Right lobe of liver (tissue), 6 donors: ENCODE data around the gene CFAP210. TPM values are rescaled to one million over a fixed set of nuclear protein-coding genes. Genes with fewer than 3 reads are reported as not detected.

Experiments
- ATAC-seq, 4 donors: fragments of 200-7000 bp; cut with Tn5 transposase; one replicate each; pipeline ENCODE4 v1.9.1; 2020; ENCODE audit warnings: mild to moderate bottlenecking in 4 of 4, moderate library complexity in 4 of 4
- DNase-seq, 3 donors: peaks; one replicate each; pipeline ENCODE4 v3.0.0-alpha.2; 2020
- H3K27ac ChIP-seq, 3 donors: fragments of 200-600 bp; one replicate each; pipeline ENCODE4 v1.8.0; 2022
- H3K27me3 ChIP-seq, 2 donors: fragments of 200-600 bp; one replicate each; pipeline ENCODE4 v1.8.0; 2022
- H3K36me3 ChIP-seq, 4 donors: fragments of 200-600 bp; sonication (generic) in 1 of 4; one replicate each; pipeline versions ENCODE4 v1.5.1 to v1.8.0; 2017 to 2022; ENCODE audit warnings: control low read depth in 1 of 4
- H3K4me1 ChIP-seq, 4 donors: fragments of 200-600 bp; sonication (generic) in 1 of 4; one replicate each; pipeline versions ENCODE4 v1.5.1 to v1.8.0; 2017 to 2022; ENCODE audit warnings: control low read depth in 1 of 4
- H3K4me3 ChIP-seq, 3 donors: fragments of 200-600 bp; one replicate each; pipeline ENCODE4 v1.8.0; 2022
- H3K9me3 ChIP-seq, 4 donors: fragments of 200-600 bp; sonication (generic) in 1 of 4; one replicate each; pipeline versions ENCODE4 v1.5.1 to v1.8.0; 2017 to 2022; ENCODE audit warnings: control low read depth in 1 of 4
- CTCF ChIP-seq, 4 donors: fragments of 200-600 bp in 3 of 4; fragments of 450-650 bp in 1 of 4; IDR thresholded peaks; one replicate each; pipeline versions ENCODE4 v1.5.1 to v1.8.0; 2016 to 2022; ENCODE audit warnings: antibody characterized with exemption in 4 of 4, mild to moderate bottlenecking in 2 of 4
- POLR2A ChIP-seq: fragments of 450-650 bp; IDR thresholded peaks from one replicate; pipeline ENCODE4 v1.6.1; 2017; ENCODE audit warnings: antibody characterized with exemption, mild to moderate bottlenecking
- WGBS: methylation state at CpG from one replicate; pipeline ENCODE4 v1.1.6; 2018; ENCODE audit warnings: low coverage, low lambda C conversion rate; ENCODE audit not compliant: insufficient coverage; ENCODE audit errors: missing lambda C conversion rate; 5-methylcytosine and 5-hydroxymethylcytosine counted together
- intact Hi-C, 2 donors: fragments of 100-400 bp; cut with DNase I; formaldehyde crosslinking; loops; one replicate each; pipeline versions ENCODE4 v1.11.2 to v1.14.1; 2022
- total RNA-seq, 6 experiments: library from RNA; depleted of rRNA in 2 of 6; stranded (reverse); fragments of >200 nt in 2 of 6; fragmentation: NEBNext Ultra II Directional in 3 of 6; extraction: Animal tissue kit (Norgen Biotek cat#: 25700) in 3 of 6; gene quantifications; one replicate each; pipeline versions ENCODE4 v1.1.0 to v1.2.4, GENCODE V29; 2016 to 2023
- donor health status: DM: no; HTN: yes; CAD: no.
- donor health status: DM: no; HTN: no; CAD: no.
- donor health status: DM: no; HTN: no; CAD: no.
- donor health status: DM: no; HTN: yes; CAD: no.
- donor health status: DM: no; HTN: yes; CAD: no.

Gene CFAP210
- total RNA-seq, 6 experiments from 2014 or later = 0.86 TPM; not detected in 5

- Histone ChIP-seq H3K4me1 (peaks cover 0 to 9% (median 4%) of the 10 kb centered on the region in 4 donors), H3K4me3 (no peak overlapping the region), H3K27ac (peak overlapping the region in 1 of 3 donors; percentile 81), H3K27me3 (no peaks in the 10 kb centered on the region), H3K9me3 (no peaks in the 10 kb centered on the region), H3K36me3 (no peaks in the 10 kb centered on the region)
- no peak for ATAC-seq
- 88% methylated on average over 5 of the region's 6 CpGs for WGBS
- intact Hi-C loops = no loop called here
- no peak for TF ChIP-seq POLR2A
- no peak for DNase-seq
Measured at GRCh38 chr2:169714699-169715098, 20.5 kb upstream of the CFAP210 start.

- no peak for TF ChIP-seq POLR2A
- WGBS = 100% methylated on average over 1 of the region's 3 CpGs
- Histone ChIP-seq H3K36me3 (no peaks in the 10 kb centered on the region), H3K9me3 (no peaks in the 10 kb centered on the region), H3K4me1 (peaks cover 0 to 9% (median 4%) of the 10 kb centered on the region in 4 donors), H3K27ac (no peak overlapping the region), H3K4me3 (no peak overlapping the region), H3K27me3 (no peaks in the 10 kb centered on the region)
- ATAC-seq (no peak), DNase-seq (no peak)
- intact Hi-C loops = no loop called here
Measured at GRCh38 chr2:169713331-169713730, 19.1 kb upstream of the CFAP210 start.

DNA sequence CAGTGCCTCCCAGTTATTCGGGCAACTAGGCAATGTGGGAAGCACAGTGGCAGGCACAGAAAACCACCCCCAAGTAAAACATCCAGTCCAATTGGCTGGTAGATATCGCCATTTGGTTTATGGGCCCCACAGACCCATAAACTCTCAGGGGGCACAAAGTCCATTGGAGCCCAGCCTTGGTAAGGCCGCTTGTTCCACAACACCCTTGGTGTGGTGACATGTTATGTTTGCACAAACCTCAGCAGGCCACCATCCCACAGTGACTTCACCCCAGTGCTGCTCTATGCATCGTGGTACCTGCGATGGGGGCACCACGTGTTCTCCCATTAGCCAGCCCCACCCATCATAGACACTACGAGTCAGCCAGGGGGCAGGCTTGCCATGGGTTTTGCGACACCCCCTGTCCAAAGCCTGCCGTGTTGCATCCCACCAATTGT is 18.6 kb upstream of the CFAP210 start:
- 95% methylated on average over 4 of the region's 9 CpGs for WGBS
- Histone ChIP-seq H3K9me3 (no peaks in the 10 kb centered on the region), H3K4me3 (no peak overlapping the region), H3K27ac (no peak overlapping the region), H3K36me3 (no peaks in the 10 kb centered on the region), H3K27me3 (no peaks in the 10 kb centered on the region), H3K4me1 (peaks cover 0 to 9% (median 4%) of the 10 kb centered on the region in 4 donors)
- DNase-seq = no peak
- TF ChIP-seq POLR2A (no peak), CTCF (IDR thresholded peaks at IDR 0.05) (no peak)
- intact Hi-C loops = no loop called here
- no peak for ATAC-seq

GRCh38 chr2:169711751-169712509 is 17.7 kb upstream of the CFAP210 start:
- ATAC-seq (peak in 2 of 4 donors; percentile 2 to 5), DNase-seq (no peak)
- Histone ChIP-seq H3K9me3 (no peaks in the 10 kb centered on the region), H3K4me3 (no peak overlapping the region), H3K4me1 (peaks cover 0 to 9% (median 4%) of the 10 kb centered on the region in 4 donors), H3K27me3 (no peaks in the 10 kb centered on the region), H3K36me3 (no peaks in the 10 kb centered on the region), H3K27ac (no peak overlapping the region)
- intact Hi-C loops = no loop called here
- WGBS = 89% methylated on average over 5 of the region's 7 CpGs
- TF ChIP-seq POLR2A (no peak), CTCF (IDR thresholded peaks at IDR 0.05) (no peak)

DNA sequence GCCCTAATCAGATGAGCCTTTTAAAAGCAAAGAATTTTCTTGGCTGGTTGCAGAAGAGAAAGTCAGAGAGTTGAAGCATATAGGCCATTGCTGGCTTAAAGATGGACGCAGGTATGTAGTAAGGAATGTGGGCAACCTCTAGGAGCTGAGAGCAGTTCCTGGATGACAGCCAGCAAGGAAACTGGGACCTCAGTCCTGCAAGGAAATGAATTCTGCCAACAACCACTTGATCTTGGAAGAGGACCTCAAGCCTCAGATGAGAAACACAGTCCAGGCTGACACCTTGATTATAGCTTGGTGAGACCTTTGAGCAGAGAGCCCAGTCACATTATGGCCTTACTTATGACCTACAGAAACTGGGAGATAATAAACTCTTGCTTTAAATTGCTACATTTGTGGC is 15.8 kb upstream of the CFAP210 start:
- Histone ChIP-seq H3K27ac (no peak overlapping the region), H3K36me3 (no peaks in the 10 kb centered on the region), H3K9me3 (no peaks in the 10 kb centered on the region), H3K4me3 (no peak overlapping the region), H3K4me1 (peaks cover 0 to 14% (median 0%) of the 10 kb centered on the region in 4 donors), H3K27me3 (no peaks in the 10 kb centered on the region)
- ATAC-seq (no peak), DNase-seq (no peak)
- WGBS = no CpG with 5 or more reads among the region's 1 CpG
- TF ChIP-seq CTCF (IDR thresholded peaks at IDR 0.05) (no peak), POLR2A (no peak)
- intact Hi-C loops = no loop called here
